ENCODE measurements around the gene PLA2G2C.

Gene PLA2G2C

GRCh38 chr1:20167126-20167525, 19.2 kb downstream of the PLA2G2C start:
- H3K4me3 ChIP-seq (ENCODE audit: low read depth, low read length): no peak overlapping the region
- TF ChIP-seq, protein P1, sequence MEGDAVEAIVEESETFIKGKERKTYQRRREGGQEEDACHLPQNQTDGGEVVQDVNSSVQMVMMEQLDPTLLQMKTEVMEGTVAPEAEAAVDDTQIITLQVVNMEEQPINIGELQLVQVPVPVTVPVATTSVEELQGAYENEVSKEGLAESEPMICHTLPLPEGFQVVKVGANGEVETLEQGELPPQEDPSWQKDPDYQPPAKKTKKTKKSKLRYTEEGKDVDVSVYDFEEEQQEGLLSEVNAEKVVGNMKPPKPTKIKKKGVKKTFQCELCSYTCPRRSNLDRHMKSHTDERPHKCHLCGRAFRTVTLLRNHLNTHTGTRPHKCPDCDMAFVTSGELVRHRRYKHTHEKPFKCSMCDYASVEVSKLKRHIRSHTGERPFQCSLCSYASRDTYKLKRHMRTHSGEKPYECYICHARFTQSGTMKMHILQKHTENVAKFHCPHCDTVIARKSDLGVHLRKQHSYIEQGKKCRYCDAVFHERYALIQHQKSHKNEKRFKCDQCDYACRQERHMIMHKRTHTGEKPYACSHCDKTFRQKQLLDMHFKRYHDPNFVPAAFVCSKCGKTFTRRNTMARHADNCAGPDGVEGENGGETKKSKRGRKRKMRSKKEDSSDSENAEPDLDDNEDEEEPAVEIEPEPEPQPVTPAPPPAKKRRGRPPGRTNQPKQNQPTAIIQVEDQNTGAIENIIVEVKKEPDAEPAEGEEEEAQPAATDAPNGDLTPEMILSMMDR (IDR thresholded peaks at IDR 0.05; ENCODE audit: borderline replicate concordance, insufficient read depth, low read depth, low read length): no peak

GRCh38 chr1:20166051-20166450, 20.3 kb downstream of the PLA2G2C start:
- TF ChIP-seq, protein P1 (IDR thresholded peaks at IDR 0.05; ENCODE audit: borderline replicate concordance, insufficient read depth, low read depth, low read length): no peak
- no peak overlapping the region for H3K4me3 ChIP-seq (ENCODE audit: low read depth, low read length)

DNA sequence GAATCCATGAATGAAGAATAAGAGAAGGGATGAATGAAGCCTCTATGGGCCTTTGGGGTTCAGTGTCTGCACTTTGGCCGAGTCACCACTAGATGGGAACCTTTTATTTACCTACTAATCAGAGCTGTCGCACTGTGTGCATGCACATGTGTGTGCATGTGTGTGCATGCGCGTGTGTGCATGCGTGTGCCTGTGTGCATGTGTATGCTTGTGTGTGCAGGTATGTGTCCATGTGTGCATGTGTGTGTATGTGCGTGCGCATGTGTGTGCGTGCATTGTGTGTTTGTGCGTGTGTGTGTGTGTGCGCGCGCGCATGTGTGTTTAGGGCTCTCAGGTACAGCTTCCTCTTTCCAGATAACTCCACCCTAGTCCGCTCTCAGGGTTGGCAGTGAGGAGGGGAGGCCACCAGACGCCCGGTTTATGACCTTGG, 20.8 kb downstream of the PLA2G2C start:
- TF ChIP-seq, protein P1 (IDR thresholded peaks at IDR 0.05; ENCODE audit: borderline replicate concordance, insufficient read depth, low read depth, low read length): peak; percentile 54; the same call in 1 of the 2 replicates
- no peak overlapping the region for H3K4me3 ChIP-seq (ENCODE audit: low read depth, low read length)

DNA sequence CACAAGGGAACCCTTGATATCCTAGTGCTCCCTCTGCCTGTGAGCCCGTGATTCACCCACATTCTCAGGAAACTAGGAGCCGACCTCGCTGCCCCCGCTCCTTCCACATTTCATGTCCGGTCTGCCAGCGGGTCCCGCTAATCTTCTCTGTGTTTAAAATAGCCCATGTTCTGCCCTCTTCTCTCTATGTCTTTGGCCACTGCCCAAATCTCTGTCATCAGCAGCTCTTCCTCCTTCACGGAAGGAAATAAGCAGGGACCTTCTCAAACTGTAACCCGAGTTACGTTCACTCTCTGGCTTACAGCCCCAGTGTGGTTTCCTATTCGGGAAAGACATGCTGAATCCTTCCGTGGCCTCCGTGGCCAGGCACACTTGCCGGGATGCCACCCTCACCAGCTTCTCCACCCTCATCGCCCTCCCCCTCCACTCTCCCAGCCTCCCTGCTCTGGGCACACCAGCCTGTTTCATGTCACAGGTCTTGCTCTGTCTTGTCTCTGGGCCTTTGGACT, 21.6 kb downstream of the PLA2G2C start:
- TF ChIP-seq, protein P1 (IDR thresholded peaks at IDR 0.05; ENCODE audit: borderline replicate concordance, insufficient read depth, low read depth, low read length): no peak
- H3K4me3 ChIP-seq (ENCODE audit: low read depth, low read length): no peak overlapping the region

GRCh38 chr1:20160034-20160433, 26.3 kb downstream of the PLA2G2C start:
- H3K4me3 ChIP-seq (ENCODE audit: low read depth, low read length): no peak overlapping the region
- TF ChIP-seq, protein P1 (IDR thresholded peaks at IDR 0.05; ENCODE audit: borderline replicate concordance, insufficient read depth, low read depth, low read length): no peak

DNA sequence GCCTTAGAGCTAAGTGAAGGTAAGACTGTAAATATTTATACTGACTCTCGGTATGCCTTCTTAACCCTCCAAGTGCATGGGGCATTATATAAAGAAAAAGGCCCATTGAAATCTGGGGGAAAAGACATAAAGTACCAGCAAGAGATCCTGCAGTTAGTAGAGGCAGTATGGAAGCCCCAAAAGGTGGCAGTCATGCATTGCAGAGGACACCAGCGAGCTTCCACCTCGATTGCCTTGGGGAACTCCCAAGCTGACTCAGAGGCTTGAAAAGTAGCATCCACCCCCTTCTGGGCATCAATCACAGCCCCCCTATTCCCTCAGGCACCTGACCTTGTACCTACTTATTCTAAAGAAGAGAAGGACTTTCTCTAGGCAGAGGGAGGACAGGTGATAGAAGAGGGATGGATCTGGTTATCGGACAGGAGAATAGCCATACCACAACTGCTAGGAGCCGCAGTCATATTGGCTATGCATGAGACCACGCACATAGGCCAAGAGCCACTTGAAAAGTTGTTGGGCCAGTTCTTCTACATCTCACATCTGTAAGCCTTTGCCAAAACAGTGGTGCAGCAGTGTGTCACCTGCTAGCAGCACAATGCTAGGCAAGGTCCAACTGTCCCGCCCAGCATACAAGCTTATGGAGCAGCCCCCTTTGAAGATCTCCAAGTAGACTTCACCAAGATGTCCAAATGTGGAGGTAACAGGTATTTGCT, 27.8 kb downstream of the PLA2G2C start:
- no peak overlapping the region for H3K4me3 ChIP-seq (ENCODE audit: low read depth, low read length)
- TF ChIP-seq, protein P1 (IDR thresholded peaks at IDR 0.05; ENCODE audit: borderline replicate concordance, insufficient read depth, low read depth, low read length): no peak

DNA sequence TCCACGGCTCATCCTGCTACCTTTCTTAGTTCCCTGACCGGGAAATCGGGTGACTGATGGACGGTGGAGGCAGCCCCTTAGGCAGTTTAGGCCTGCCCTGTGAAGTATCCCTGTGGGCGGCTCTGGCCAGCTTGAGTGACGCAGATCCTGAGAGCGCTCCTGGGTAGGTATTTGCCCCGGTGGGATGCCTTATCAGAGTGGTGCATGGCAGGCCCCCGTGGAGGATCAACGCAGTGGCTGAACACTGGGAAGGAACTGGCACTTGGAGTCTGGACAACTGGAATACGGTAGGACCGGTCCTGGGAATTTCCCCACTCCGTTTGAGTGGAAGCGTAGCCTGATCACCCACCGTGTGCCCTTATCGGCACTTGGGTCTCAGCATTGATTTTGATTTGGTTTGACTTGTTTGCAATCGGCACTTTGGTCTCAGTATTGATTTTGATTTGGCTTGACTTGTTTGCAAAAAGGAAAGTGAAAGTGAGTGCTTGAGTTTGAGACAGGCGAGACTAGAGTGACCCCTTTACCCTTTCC, 32.0 kb downstream of the PLA2G2C start:
- TF ChIP-seq, protein P1 (IDR thresholded peaks at IDR 0.05; ENCODE audit: borderline replicate concordance, insufficient read depth, low read depth, low read length): no peak
- no peak overlapping the region for H3K4me3 ChIP-seq (ENCODE audit: low read depth, low read length)
